ENCODE results near the gene CTRL. TPM values are rescaled to one million over a fixed set of nuclear protein-coding genes. Genes with fewer than 3 reads are reported as not detected.

CTRL gene
- total RNA-seq, 2 experiments from 2014 or later, result 4.0 to 5.9 TPM

DNA sequence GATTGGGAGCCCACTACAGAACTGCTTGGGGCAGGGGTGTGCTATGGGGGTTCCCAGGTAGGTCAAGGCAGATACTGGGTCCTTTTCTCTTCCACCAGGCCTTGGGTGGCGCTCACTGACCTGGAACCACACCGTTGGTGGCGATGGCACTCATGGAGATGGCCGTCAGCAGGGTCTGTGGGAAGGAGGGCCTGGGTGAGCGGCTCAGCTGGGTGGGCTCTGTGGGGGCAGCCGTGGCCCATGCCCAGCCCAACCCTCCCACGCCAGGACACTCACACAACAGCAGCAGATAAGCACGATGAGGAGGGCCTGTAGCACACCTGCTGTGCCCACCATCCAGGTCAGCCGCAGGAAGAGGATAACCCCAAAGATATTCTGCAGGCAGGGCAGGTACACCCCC, 26.0 kb upstream of the CTRL start:
- CTCF ChIA-PET (ENCODE audit: unreplicated experiment), result no interaction called here
- BruUV-seq (replicated peaks), result no TSS peak
- intact Hi-C loops (cut with micrococcal nuclease; ENCODE audit: unreplicated experiment), result no loop called here

DNA sequence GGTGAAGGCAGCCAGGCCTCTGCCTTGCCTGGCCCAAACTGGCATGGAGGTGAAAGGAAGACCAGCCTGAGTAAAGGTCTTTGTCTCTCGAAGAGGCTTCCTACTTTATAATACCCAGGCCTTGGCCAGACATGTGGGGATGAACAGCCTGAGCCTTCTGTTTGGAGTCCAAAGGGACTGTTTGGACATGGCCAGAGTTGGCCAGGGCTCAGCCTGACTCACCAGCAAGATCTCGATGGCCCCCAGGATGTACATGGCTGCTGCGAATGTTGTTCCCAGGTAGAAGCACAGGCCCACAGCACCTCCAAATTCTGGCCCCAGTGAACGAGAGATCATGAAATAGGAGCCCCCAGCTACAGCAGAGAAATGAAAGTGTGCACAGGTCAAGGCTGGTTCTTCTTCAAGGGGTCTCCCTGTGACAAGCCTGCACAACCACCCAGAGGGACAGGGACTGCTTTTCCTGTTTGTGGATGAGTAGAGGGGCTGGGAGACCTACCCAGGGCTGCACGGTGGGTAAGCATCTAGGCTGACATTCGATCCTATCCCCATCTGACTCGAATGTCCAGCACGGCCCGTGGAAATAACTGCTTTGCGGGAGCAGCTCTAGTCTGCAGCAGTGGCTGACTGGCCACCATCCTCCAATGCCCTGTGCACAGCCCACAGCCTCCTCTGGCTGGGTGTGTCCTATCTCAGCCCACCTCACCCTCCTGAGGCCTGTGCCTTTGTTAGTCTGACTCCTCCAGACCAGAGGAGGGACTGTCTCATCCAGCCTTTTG, 22.9 kb upstream of the CTRL start:
- Histone ChIP-seq H4K20me1 (ENCODE audit: insufficient read depth, low read length) (no peaks in the 10 kb centered on the region), H2AFZ (ENCODE audit: low read length) (no peak overlapping the region), H3K4me3 (ENCODE audit: low read depth, low read length, poor library complexity, severe bottlenecking) (no peak overlapping the region), H3K4me2 (ENCODE audit: low read length) (no peak overlapping the region), H3K36me3 (ENCODE audit: insufficient read depth, low read length) (no peaks in the 10 kb centered on the region), H3K9me3 (ENCODE audit: low read length) (no peaks in the 10 kb centered on the region), H3K9me2 (ENCODE audit: insufficient read depth, low read length) (no peaks in the 10 kb centered on the region), H3K79me2 (ENCODE audit: insufficient read depth, low read depth, low read length) (no peaks in the 10 kb centered on the region), H3K4me1 (ENCODE audit: insufficient read depth, low read length, poor library complexity, severe bottlenecking) (no peaks in the 10 kb centered on the region), H3K27ac (ENCODE audit: low read depth, low read length, poor library complexity, severe bottlenecking) (no peak overlapping the region)
- intact Hi-C loops (cut with micrococcal nuclease; ENCODE audit: unreplicated experiment), result no loop called here
- TF ChIP-seq EZH2phosphoT487 (IDR thresholded peaks at IDR 0.05; ENCODE audit: borderline replicate concordance, low read depth, low read length), result no peak
- POLR2A ChIA-PET, result no interaction called here
- BruUV-seq (replicated peaks), result no TSS peak
- CTCF ChIA-PET (ENCODE audit: unreplicated experiment), result no interaction called here
- no peak for DNase-seq (ENCODE audit: low spot score)

More for the DNA sequence above, 26.0 kb upstream of the CTRL start:
- H3K4me2 ChIP-seq (ENCODE audit: low read length), result no peak overlapping the region
- POLR2A ChIA-PET, result no interaction called here
- H3K4me3 ChIP-seq (ENCODE audit: low read depth, low read length, poor library complexity, severe bottlenecking), result no peak overlapping the region
- TF ChIP-seq, protein P1, sequence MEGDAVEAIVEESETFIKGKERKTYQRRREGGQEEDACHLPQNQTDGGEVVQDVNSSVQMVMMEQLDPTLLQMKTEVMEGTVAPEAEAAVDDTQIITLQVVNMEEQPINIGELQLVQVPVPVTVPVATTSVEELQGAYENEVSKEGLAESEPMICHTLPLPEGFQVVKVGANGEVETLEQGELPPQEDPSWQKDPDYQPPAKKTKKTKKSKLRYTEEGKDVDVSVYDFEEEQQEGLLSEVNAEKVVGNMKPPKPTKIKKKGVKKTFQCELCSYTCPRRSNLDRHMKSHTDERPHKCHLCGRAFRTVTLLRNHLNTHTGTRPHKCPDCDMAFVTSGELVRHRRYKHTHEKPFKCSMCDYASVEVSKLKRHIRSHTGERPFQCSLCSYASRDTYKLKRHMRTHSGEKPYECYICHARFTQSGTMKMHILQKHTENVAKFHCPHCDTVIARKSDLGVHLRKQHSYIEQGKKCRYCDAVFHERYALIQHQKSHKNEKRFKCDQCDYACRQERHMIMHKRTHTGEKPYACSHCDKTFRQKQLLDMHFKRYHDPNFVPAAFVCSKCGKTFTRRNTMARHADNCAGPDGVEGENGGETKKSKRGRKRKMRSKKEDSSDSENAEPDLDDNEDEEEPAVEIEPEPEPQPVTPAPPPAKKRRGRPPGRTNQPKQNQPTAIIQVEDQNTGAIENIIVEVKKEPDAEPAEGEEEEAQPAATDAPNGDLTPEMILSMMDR (conservative IDR thresholded peaks at IDR 0.05; ENCODE audit: low read length), result no peak
- TF ChIP-seq EZH2phosphoT487 (IDR thresholded peaks at IDR 0.05; ENCODE audit: borderline replicate concordance, low read depth, low read length), result no peak
- no peaks in the 10 kb centered on the region for H3K4me1 ChIP-seq (ENCODE audit: insufficient read depth, low read length, poor library complexity, severe bottlenecking)
- no peak overlapping the region for H3K27ac ChIP-seq (ENCODE audit: low read depth, low read length, poor library complexity, severe bottlenecking)
- DNase-seq (ENCODE audit: low spot score), result no peak
- H3K9me3 ChIP-seq (ENCODE audit: low read length), result no peaks in the 10 kb centered on the region
- no peaks in the 10 kb centered on the region for H3K79me2 ChIP-seq (ENCODE audit: insufficient read depth, low read depth, low read length)
- H3K36me3 ChIP-seq (ENCODE audit: insufficient read depth, low read length), result no peaks in the 10 kb centered on the region
- no peaks in the 10 kb centered on the region for H4K20me1 ChIP-seq (ENCODE audit: insufficient read depth, low read length)
- no peak overlapping the region for H2AFZ ChIP-seq (ENCODE audit: low read length)
- no peaks in the 10 kb centered on the region for H3K9me2 ChIP-seq (ENCODE audit: insufficient read depth, low read length)

DNA sequence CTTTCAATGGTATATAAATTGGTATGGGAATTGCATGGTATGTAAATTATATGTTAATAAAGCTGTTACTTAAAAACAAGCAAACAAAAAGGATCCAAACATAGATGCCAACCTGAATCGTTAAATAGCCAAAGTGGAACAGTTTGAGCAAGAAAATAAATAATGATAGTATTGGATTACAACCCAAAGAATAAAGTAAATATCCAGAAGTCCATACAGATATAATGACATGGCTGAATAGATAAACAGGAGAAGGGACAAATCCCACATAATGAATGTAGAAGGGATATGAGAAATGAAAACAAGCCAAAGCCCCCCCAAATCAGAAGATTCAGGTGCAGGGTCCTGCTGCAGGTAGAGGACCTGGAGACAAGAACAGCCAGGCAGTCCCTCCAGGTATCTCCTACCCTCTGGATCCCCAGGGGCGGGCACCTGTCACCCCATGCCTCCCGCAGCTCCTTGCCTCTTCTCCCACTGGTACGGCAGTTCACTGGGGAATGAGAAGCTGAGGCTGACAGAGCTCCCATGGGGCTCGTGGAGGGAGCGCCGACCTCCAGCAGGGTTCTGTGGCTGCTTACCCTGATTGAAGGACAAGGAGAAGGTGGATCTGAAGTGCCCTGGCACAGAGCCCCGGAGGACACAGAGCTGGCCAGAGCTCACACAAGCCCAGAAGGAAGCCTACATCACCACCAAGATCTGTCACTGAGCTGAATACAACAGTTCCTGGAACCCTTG, 22.1 kb upstream of the CTRL start:
- ChIA-PET POLR2A (no interaction called here), CTCF (ENCODE audit: unreplicated experiment) (no interaction called here)
- TF ChIP-seq, protein P1 (conservative IDR thresholded peaks at IDR 0.05; ENCODE audit: low read length), result no peak
- TF ChIP-seq EZH2phosphoT487 (IDR thresholded peaks at IDR 0.05; ENCODE audit: borderline replicate concordance, low read depth, low read length), result no peak
- BruUV-seq (replicated peaks), result no TSS peak
- no peaks in the 10 kb centered on the region for H4K20me1 ChIP-seq (ENCODE audit: insufficient read depth, low read length)
- H3K9me2 ChIP-seq (ENCODE audit: insufficient read depth, low read length), result no peaks in the 10 kb centered on the region
- H3K27ac ChIP-seq (ENCODE audit: low read depth, low read length, poor library complexity, severe bottlenecking), result no peak overlapping the region
- H3K4me1 ChIP-seq (ENCODE audit: insufficient read depth, low read length, poor library complexity, severe bottlenecking), result no peaks in the 10 kb centered on the region
- no peaks in the 10 kb centered on the region for H3K79me2 ChIP-seq (ENCODE audit: insufficient read depth, low read depth, low read length)
- DNase-seq (ENCODE audit: low spot score), result no peak
- no peaks in the 10 kb centered on the region for H3K36me3 ChIP-seq (ENCODE audit: insufficient read depth, low read length)
- no peak overlapping the region for H3K4me2 ChIP-seq (ENCODE audit: low read length)
- H3K9me3 ChIP-seq (ENCODE audit: low read length), result no peaks in the 10 kb centered on the region
- no peak overlapping the region for H3K4me3 ChIP-seq (ENCODE audit: low read depth, low read length, poor library complexity, severe bottlenecking)
- no peak overlapping the region for H2AFZ ChIP-seq (ENCODE audit: low read length)
- intact Hi-C loops (cut with micrococcal nuclease; ENCODE audit: unreplicated experiment), result no loop called here
